Stomach (tissue), 4 donors: ENCODE results near the gene SCGB1D2.

Experiments used
- CTCF ChIP-seq, 7 experiments: fragments of 450-650 bp in 4 of 7; fragments of 200-600 bp in 3 of 7; sonication (generic) in 3 of 7; IDR thresholded peaks; one replicate each; pipeline ENCODE4 v1.5.1; 2016 to 2019; ENCODE audit warnings: antibody characterized with exemption in 7 of 7, control low read depth in 2 of 7, mild to moderate bottlenecking in 1 of 7
- EP300 ChIP-seq: sonication (generic); formaldehyde crosslinking; IDR thresholded peaks from one replicate; pipeline ENCODE4 v1.6.1; 2017; ENCODE audit warnings: antibody characterized with exemption
- POLR2A ChIP-seq, 4 donors: fragments of 450-650 bp; IDR thresholded peaks; one replicate each; pipeline ENCODE4 v1.6.1; 2016; ENCODE audit warnings: antibody characterized with exemption in 4 of 4, control low read depth in 2 of 4, mild to moderate bottlenecking in 1 of 4, moderate library complexity in 1 of 4
- POLR2AphosphoS5 ChIP-seq, 3 donors: sonication (generic); formaldehyde crosslinking; IDR thresholded peaks; one replicate each; pipeline ENCODE4 v1.6.1; 2016; ENCODE audit warnings: antibody characterized with exemption in 3 of 3

DNA sequence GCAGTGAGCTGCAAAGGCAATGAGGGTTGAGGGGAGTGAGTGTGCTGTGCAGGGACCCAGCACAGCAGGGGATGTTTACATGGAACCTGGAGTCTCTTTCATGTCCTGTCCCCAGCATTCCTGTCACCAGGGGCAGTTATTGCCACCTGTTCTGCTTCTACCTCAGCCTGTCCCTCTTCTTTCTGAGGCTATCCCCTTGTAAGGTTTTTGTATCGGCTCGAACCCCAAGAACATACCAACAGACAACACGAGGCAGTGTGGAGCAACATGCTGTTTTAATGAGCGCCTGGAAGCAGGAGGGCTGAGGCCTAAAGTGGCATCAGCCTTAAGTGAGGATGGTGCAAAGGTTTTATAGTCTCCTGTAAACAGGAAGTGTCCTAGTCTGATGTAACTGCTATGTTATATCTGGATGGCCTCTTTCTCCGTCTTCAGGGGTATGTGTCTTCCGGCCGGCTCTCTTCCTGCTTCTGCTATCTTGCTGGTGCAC is 31.8 kb downstream of the SCGB1D2 start:
- TF ChIP-seq CTCF (IDR thresholded peaks at IDR 0.05) (no peak), POLR2A (IDR thresholded peaks at IDR 0.05) (no peak), POLR2AphosphoS5 (IDR thresholded peaks at IDR 0.05) (no peak), EP300 (no peak)
